ENCODE data around the gene DISC1. TPM values are rescaled to one million over a fixed set of nuclear protein-coding genes. Genes with fewer than 3 reads are reported as not detected.

Gene DISC1
- total RNA-seq, 1 donor from 2014 or later: 4.7 TPM

- TF ChIP-seq CTCF (conservative IDR thresholded peaks at IDR 0.05): no peak
- Mint-ChIP-seq H3K36me3 (no peaks in the 10 kb centered on the region), H3K27me3 (peaks cover 4% of the 10 kb centered on the region), H3K27ac (no peak overlapping the region), H3K4me3 (no peak overlapping the region), H3K4me1 (ENCODE audit: unreplicated experiment) (peaks cover 10% of the 10 kb centered on the region), H3K9me3 (peaks cover 4% of the 10 kb centered on the region)
- no peak for DNase-seq (ENCODE audit: extremely low spot score, unreplicated experiment)
These were observed 76.2 kb downstream of the DISC1 start for GRCh38 chr1:231702804-231703203.

- Mint-ChIP-seq H3K4me1 (ENCODE audit: unreplicated experiment) (no peaks in the 10 kb centered on the region), H3K9me3 (peaks cover 4% of the 10 kb centered on the region), H3K27ac (no peak overlapping the region), H3K36me3 (no peaks in the 10 kb centered on the region), H3K27me3 (peaks cover 4% of the 10 kb centered on the region), H3K4me3 (no peak overlapping the region)
- TF ChIP-seq CTCF (conservative IDR thresholded peaks at IDR 0.05): no peak
- no peak for DNase-seq (ENCODE audit: extremely low spot score, unreplicated experiment)
These were observed 79.5 kb downstream of the DISC1 start for GRCh38 chr1:231705806-231706760.

GRCh38 chr1:231706934-231707333, 80.3 kb downstream of the DISC1 start:
- H3K27me3 Mint-ChIP-seq: peaks cover 4% of the 10 kb centered on the region
- TF ChIP-seq CTCF (conservative IDR thresholded peaks at IDR 0.05): no peak
- H3K4me1 Mint-ChIP-seq (ENCODE audit: unreplicated experiment): no peaks in the 10 kb centered on the region
- DNase-seq (ENCODE audit: extremely low spot score, unreplicated experiment): no peak
- no peak overlapping the region for H3K27ac Mint-ChIP-seq
- no peak overlapping the region for H3K4me3 Mint-ChIP-seq
- peaks cover 4% of the 10 kb centered on the region for H3K9me3 Mint-ChIP-seq
- no peaks in the 10 kb centered on the region for H3K36me3 Mint-ChIP-seq

GRCh38 chr1:231707407-231707806, 80.8 kb downstream of the DISC1 start:
- no peak for DNase-seq (ENCODE audit: extremely low spot score, unreplicated experiment)
- Mint-ChIP-seq H3K9me3 (peaks cover 4% of the 10 kb centered on the region), H3K4me1 (ENCODE audit: unreplicated experiment) (no peaks in the 10 kb centered on the region), H3K27ac (no peak overlapping the region), H3K4me3 (no peak overlapping the region), H3K27me3 (peaks cover 4% of the 10 kb centered on the region), H3K36me3 (no peaks in the 10 kb centered on the region)
- TF ChIP-seq CTCF (conservative IDR thresholded peaks at IDR 0.05): no peak

DNA sequence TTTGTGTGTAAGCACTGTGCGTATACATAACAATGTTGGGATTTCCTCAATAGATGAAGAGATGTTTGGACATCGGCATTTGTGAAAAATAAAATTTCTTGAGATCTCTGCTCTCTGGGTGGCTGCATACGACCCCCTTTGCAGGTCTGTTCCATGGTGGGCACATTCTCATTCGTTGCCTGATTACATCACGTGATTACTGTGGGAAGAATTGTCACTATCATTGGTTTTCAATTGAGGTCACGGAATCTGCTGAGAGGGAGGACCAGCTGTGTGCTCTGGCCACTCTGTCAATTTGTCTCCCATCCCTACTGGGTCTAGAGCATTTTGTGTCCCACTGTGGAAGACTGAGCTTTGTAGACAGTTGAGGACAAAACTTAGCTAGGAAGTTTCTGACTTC, 81.8 kb downstream of the DISC1 start:
- Mint-ChIP-seq H3K27me3 (peaks cover 4% of the 10 kb centered on the region), H3K27ac (no peak overlapping the region), H3K36me3 (no peaks in the 10 kb centered on the region), H3K4me1 (ENCODE audit: unreplicated experiment) (no peaks in the 10 kb centered on the region), H3K9me3 (no peaks in the 10 kb centered on the region), H3K4me3 (no peak overlapping the region)
- no peak for TF ChIP-seq CTCF (conservative IDR thresholded peaks at IDR 0.05)
- DNase-seq (ENCODE audit: extremely low spot score, unreplicated experiment): no peak
